ENCODE data around the gene GPATCH11.

The GPATCH11 gene

GRCh38 chr2:37110306-37111212, 26.2 kb downstream of the GPATCH11 start:
- no peak for DNase-seq

DNA sequence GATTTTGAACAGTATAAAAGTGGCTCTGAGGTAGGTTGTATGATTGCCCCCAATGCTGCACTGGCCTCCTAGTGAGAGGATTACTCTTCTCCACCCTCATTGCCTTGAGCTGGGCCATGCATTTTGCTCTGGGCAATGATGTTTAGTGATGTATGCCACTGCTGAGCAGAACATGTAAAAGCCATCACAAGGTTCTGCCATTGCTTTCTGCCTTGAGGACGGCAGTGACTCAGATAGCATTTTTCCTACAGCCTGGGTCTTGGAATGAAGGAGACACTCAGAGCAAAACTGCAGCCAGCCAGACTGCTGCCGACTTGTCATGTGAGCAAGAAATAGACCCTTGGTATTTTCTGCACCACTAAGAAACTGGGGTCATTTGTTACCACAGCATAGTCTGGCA, 27.6 kb downstream of the GPATCH11 start:
- DNase-seq, result no peak

- DNase-seq, result no peak
Observed at GRCh38 chr2:37117566-37117965, 33.2 kb downstream of the GPATCH11 start.

- no peak for DNase-seq
Observed at GRCh38 chr2:37119157-37119556, 34.8 kb downstream of the GPATCH11 start.

DNA sequence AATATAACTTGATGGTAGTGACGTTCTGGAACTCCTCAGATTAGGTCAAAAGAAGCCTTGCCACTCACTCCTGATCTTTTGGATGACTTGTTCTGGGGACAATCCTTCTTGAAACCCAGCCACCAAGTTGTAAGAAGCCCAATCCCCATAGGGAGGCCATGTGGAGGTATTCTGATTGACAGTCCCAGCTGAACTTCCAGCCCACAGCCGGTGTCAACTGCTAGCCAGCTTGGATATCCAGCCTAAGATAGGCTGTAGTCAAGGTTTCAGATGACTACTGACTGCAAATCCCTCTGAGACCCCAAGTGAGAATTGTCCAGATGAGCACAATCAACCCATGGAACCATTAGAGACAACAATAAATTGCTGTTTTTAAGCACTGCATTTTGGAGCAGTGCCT, 41.1 kb downstream of the GPATCH11 start:
- no peak for DNase-seq

GRCh38 chr2:37132914-37133313, 48.6 kb downstream of the GPATCH11 start:
- no peak for DNase-seq

- no peak for DNase-seq
Observed at GRCh38 chr2:37142546-37142945, 58.2 kb downstream of the GPATCH11 start.

- DNase-seq, result no peak
Observed at GRCh38 chr2:37143974-37144373, 59.7 kb downstream of the GPATCH11 start.

DNA sequence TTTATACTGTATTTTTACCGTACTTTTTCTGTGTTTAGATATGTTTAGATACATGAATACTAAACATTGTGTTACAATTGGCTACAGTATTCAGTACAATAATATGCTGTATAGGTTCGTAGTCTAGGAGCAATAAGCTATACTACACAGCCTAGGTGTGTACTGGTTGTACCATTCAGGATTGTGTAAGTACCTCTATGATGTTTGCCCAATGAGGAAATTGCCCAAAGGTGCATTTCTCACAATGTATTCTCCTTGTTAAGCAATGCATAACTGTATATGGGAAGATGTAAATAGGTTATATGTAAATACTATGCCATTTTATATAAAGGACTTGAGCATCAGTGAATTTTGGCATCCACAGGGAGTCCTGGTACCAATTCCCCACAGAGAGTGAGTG, 61.7 kb downstream of the GPATCH11 start:
- no peak for DNase-seq

DNA sequence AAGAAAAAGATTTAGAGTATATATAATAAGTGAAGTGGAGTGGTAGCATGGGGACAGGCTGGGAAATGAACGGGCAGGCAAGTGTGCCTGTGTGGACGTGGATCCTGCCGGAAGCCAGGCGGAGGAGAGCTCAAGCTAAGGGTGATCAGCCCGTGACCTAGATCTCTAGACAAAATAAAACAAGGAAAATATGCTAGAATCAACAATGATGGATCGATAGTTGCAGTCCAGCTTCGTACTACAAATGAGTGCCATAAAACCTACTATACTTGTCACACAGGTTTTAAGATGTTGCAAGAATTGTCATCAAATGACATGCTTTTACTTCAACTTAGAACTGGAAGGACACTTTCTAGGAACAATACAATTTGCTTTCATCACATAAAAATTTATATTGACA, 64.0 kb downstream of the GPATCH11 start:
- no peak for DNase-seq
